ENCODE results near the gene ZNF236. TPM values are rescaled to one million over a fixed set of nuclear protein-coding genes. Genes with fewer than 3 reads are reported as not detected.

Gene ZNF236
- total and polyA plus RNA-seq, 2 donors (not counting 1 experiment from before 2014, with no cell fraction given), result 8.9 to 39.5 TPM

- no peak overlapping the region for H3K4me3 Mint-ChIP-seq
- ATAC-seq (ENCODE audit: low read depth), result no peak
- Histone ChIP-seq H3K9ac (ENCODE audit: low read length) (no peak overlapping the region), H2AFZ (ENCODE audit: insufficient read depth, low read depth, low read length, poor library complexity, severe bottlenecking) (no peak overlapping the region), H3K4me2 (replicated peaks; ENCODE audit: low read depth, low read length, poor library complexity, severe bottlenecking) (no peak overlapping the region), H3K4me3 (ENCODE audit: control extremely low read depth in 1 of 5, extremely low read depth in 1 of 5, insufficient read depth in 1 of 5, low read depth in 2 of 5, low read length in 4 of 5) (no peak overlapping the region), H3K27ac (ENCODE audit: low read length in 2 of 2) (no peak overlapping the region), H3K9me3 (ENCODE audit: control extremely low read depth in 1 of 3, control insufficient read depth in 2 of 3, insufficient read depth in 1 of 3, low read length in 2 of 3) (no peaks in the 10 kb centered on the region), H3K79me2 (ENCODE audit: control insufficient read depth, insufficient read depth, low read length) (no peaks in the 10 kb centered on the region), H3K27me3 (replicated peaks in 1 of 4; ENCODE audit: control extremely low read depth in 1 of 4, control insufficient read depth in 3 of 4, insufficient read depth in 4 of 4, low read length in 3 of 4) (no peaks in the 10 kb centered on the region), H3K36me3 (replicated peaks in 1 of 2; ENCODE audit: control extremely low read depth in 1 of 2, control insufficient read depth in 1 of 2, extremely low read depth in 1 of 2, insufficient read depth in 2 of 2, low read length in 1 of 2) (peaks cover 6 to 39% of the 10 kb centered on the region in 2 experiments), H4K20me1 (ENCODE audit: control insufficient read depth, insufficient read depth, low read length, poor library complexity, severe bottlenecking) (no peaks in the 10 kb centered on the region), H3K4me1 (ENCODE audit: control insufficient read depth in 2 of 2, insufficient read depth in 2 of 2, low read length in 2 of 2) (no peaks in the 10 kb centered on the region)
- DNase-seq, result no peak
- no peaks in the 10 kb centered on the region for H3K4me1 Mint-ChIP-seq
- POLR2A ChIA-PET, result no interaction called here
- no peaks in the 10 kb centered on the region for H3K9me3 Mint-ChIP-seq (ENCODE audit: insufficient read depth)
- no peak overlapping the region for H3K27ac Mint-ChIP-seq
- 97% methylated on average over 17 of the region's 17 CpGs for WGBS (ENCODE audit: insufficient coverage)
- intact Hi-C loops (cut with micrococcal nuclease), result no loop called here
- CTCF ChIA-PET, result interaction anchor here (1.1 to 1.9 kb wide), 2 partner anchors 69 to 71 kb away, joined by 3 to 6 read pairs; no protein-coding TSS in a partner anchor
- TF ChIP-seq CTCF (IDR thresholded peaks at IDR 0.05) (no peak), EZH2 (IDR thresholded peaks at IDR 0.05; ENCODE audit: borderline replicate concordance, insufficient read depth, low read depth, low read length, poor library complexity, severe bottlenecking) (no peak)
- H3K27me3 Mint-ChIP-seq, result no peaks in the 10 kb centered on the region
These were observed 51.4 kb downstream of the ZNF236 start for GRCh38 chr18:76873713-76874112.

GRCh38 chr18:76874642-76875389 is 52.5 kb downstream of the ZNF236 start:
- ATAC-seq (ENCODE audit: low read depth) (no peak), DNase-seq (no peak)
- H3K79me2 ChIP-seq (ENCODE audit: control insufficient read depth, insufficient read depth, low read length), result no peaks in the 10 kb centered on the region
- Mint-ChIP-seq H3K4me1 (no peaks in the 10 kb centered on the region), H3K4me3 (no peak overlapping the region), H3K27me3 (no peaks in the 10 kb centered on the region), H3K9me3 (ENCODE audit: insufficient read depth) (no peaks in the 10 kb centered on the region), H3K27ac (no peak overlapping the region)
- H3K9me3 ChIP-seq (ENCODE audit: control extremely low read depth in 1 of 3, control insufficient read depth in 2 of 3, insufficient read depth in 1 of 3, low read length in 2 of 3), result no peaks in the 10 kb centered on the region
- no peak overlapping the region for H3K4me2 ChIP-seq (replicated peaks; ENCODE audit: low read depth, low read length, poor library complexity, severe bottlenecking)
- TF ChIP-seq EZH2 (IDR thresholded peaks at IDR 0.05; ENCODE audit: borderline replicate concordance, insufficient read depth, low read depth, low read length, poor library complexity, severe bottlenecking), result no peak
- TF ChIP-seq CTCF (IDR thresholded peaks at IDR 0.05), result no peak
- no peaks in the 10 kb centered on the region for H3K27me3 ChIP-seq (replicated peaks in 1 of 4; ENCODE audit: control extremely low read depth in 1 of 4, control insufficient read depth in 3 of 4, insufficient read depth in 4 of 4, low read length in 3 of 4)
- CTCF ChIA-PET, result interaction anchor here (0.8 to 1.1 kb wide), 3 partner anchors 71 to 73 kb away, joined by 3 read pairs; no protein-coding TSS in a partner anchor
- H2AFZ ChIP-seq (ENCODE audit: insufficient read depth, low read depth, low read length, poor library complexity, severe bottlenecking), result no peak overlapping the region
- WGBS (ENCODE audit: insufficient coverage), result 95% methylated on average over 13 of the region's 13 CpGs
- intact Hi-C loops (cut with micrococcal nuclease), result loop anchor here (1.0 to 5.0 kb wide), 3 partner anchors 73 to 827 kb away; no protein-coding TSS in a partner anchor
- H4K20me1 ChIP-seq (ENCODE audit: control insufficient read depth, insufficient read depth, low read length, poor library complexity, severe bottlenecking), result no peaks in the 10 kb centered on the region
- no peak overlapping the region for H3K27ac ChIP-seq (ENCODE audit: low read length in 2 of 2)
- H3K36me3 ChIP-seq (replicated peaks in 1 of 2; ENCODE audit: control extremely low read depth in 1 of 2, control insufficient read depth in 1 of 2, extremely low read depth in 1 of 2, insufficient read depth in 2 of 2, low read length in 1 of 2), result peaks cover 10 to 41% of the 10 kb centered on the region in 2 experiments
- H3K9ac ChIP-seq (ENCODE audit: low read length), result no peak overlapping the region
- POLR2A ChIA-PET, result no interaction called here
- H3K4me3 ChIP-seq (ENCODE audit: control extremely low read depth in 1 of 5, extremely low read depth in 1 of 5, insufficient read depth in 1 of 5, low read depth in 2 of 5, low read length in 4 of 5), result no peak overlapping the region
- no peaks in the 10 kb centered on the region for H3K4me1 ChIP-seq (ENCODE audit: control insufficient read depth in 2 of 2, insufficient read depth in 2 of 2, low read length in 2 of 2)
